Measurements from ENCODE around the gene RFESD. TPM values are rescaled to one million over a fixed set of nuclear protein-coding genes. Genes with fewer than 3 reads are reported as not detected.

The RFESD gene
- total and polyA plus RNA-seq, 2 donors (not counting 1 experiment from before 2014, with no cell fraction given): 1.5 to 1.9 TPM

GRCh38 chr5:95624368-95624767 is 22.2 kb upstream of the RFESD start:
- ChIA-PET CTCF (interaction anchor here (2.5 kb wide), 1 partner anchor 22 kb away, joined by 10 read pairs; the partner anchor contains the start of gene RFESD), POLR2A (interaction anchor here (0.7 kb wide), 1 partner anchor 8 kb away, joined by 3 read pairs; no protein-coding TSS in a partner anchor)
- Histone ChIP-seq H3K4me3 (ENCODE audit: control extremely low read depth in 1 of 5, extremely low read depth in 1 of 5, insufficient read depth in 1 of 5, low read depth in 2 of 5, low read length in 4 of 5) (no peak overlapping the region), H3K27ac (ENCODE audit: low read length in 2 of 2) (no peak overlapping the region), H3K4me1 (ENCODE audit: control insufficient read depth in 2 of 2, insufficient read depth in 2 of 2, low read length in 2 of 2) (peaks cover 23% of the 10 kb centered on the region in 2 donors), H2AFZ (ENCODE audit: insufficient read depth, low read depth, low read length, poor library complexity, severe bottlenecking) (no peak overlapping the region), H3K4me2 (replicated peaks; ENCODE audit: low read depth, low read length, poor library complexity, severe bottlenecking) (no peak overlapping the region), H3K79me2 (ENCODE audit: control insufficient read depth, insufficient read depth, low read length) (no peaks in the 10 kb centered on the region), H3K36me3 (replicated peaks in 1 of 2; ENCODE audit: control extremely low read depth in 1 of 2, control insufficient read depth in 1 of 2, extremely low read depth in 1 of 2, insufficient read depth in 2 of 2, low read length in 1 of 2) (no peaks in the 10 kb centered on the region), H3K9ac (ENCODE audit: low read length) (no peak overlapping the region), H4K20me1 (ENCODE audit: control insufficient read depth, insufficient read depth, low read length, poor library complexity, severe bottlenecking) (no peaks in the 10 kb centered on the region), H3K27me3 (replicated peaks in 1 of 4; ENCODE audit: control extremely low read depth in 1 of 4, control insufficient read depth in 3 of 4, insufficient read depth in 4 of 4, low read length in 3 of 4) (peaks cover 0 to 7% (median 0%) of the 10 kb centered on the region in 4 experiments), H3K9me3 (ENCODE audit: control extremely low read depth in 1 of 3, control insufficient read depth in 2 of 3, insufficient read depth in 1 of 3, low read length in 2 of 3) (no peaks in the 10 kb centered on the region)
- Mint-ChIP-seq H3K27ac (no peak overlapping the region), H3K4me1 (peaks cover 23% of the 10 kb centered on the region), H3K27me3 (no peaks in the 10 kb centered on the region), H3K9me3 (ENCODE audit: insufficient read depth) (no peaks in the 10 kb centered on the region), H3K4me3 (no peak overlapping the region)
- TF ChIP-seq EZH2 (IDR thresholded peaks at IDR 0.05; ENCODE audit: borderline replicate concordance, insufficient read depth, low read depth, low read length, poor library complexity, severe bottlenecking): no peak
- TF ChIP-seq, protein P1, sequence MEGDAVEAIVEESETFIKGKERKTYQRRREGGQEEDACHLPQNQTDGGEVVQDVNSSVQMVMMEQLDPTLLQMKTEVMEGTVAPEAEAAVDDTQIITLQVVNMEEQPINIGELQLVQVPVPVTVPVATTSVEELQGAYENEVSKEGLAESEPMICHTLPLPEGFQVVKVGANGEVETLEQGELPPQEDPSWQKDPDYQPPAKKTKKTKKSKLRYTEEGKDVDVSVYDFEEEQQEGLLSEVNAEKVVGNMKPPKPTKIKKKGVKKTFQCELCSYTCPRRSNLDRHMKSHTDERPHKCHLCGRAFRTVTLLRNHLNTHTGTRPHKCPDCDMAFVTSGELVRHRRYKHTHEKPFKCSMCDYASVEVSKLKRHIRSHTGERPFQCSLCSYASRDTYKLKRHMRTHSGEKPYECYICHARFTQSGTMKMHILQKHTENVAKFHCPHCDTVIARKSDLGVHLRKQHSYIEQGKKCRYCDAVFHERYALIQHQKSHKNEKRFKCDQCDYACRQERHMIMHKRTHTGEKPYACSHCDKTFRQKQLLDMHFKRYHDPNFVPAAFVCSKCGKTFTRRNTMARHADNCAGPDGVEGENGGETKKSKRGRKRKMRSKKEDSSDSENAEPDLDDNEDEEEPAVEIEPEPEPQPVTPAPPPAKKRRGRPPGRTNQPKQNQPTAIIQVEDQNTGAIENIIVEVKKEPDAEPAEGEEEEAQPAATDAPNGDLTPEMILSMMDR (IDR thresholded peaks at IDR 0.05): no peak
- DNase-seq (no peak), ATAC-seq (ENCODE audit: low read depth) (no peak)
- intact Hi-C loops (cut with micrococcal nuclease): no loop called here
- no CpG with 5 or more reads among the region's 2 CpGs for WGBS (ENCODE audit: insufficient coverage)

DNA sequence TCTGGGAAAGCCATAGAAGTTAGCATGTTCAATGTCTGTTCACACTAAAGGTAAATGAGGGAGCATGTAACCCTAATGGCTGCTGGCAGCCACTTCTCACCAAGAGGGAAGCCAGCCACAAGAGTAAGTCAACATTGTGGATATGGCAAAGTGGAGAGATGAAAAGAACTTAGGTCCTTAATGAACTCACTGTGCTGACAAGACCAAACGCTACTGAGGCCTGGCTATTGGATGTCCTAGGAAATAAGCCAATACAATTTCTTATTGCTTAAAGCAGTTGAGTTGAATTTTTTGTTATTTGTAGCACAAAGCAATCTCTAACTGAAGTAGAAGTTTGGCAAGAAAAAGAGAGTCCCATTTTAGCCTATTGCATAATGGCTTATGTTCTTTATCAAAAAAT is 19.9 kb upstream of the RFESD start:
- H4K20me1 ChIP-seq (ENCODE audit: control insufficient read depth, insufficient read depth, low read length, poor library complexity, severe bottlenecking): no peaks in the 10 kb centered on the region
- no peaks in the 10 kb centered on the region for H3K9me3 ChIP-seq (ENCODE audit: control extremely low read depth in 1 of 3, control insufficient read depth in 2 of 3, insufficient read depth in 1 of 3, low read length in 2 of 3)
- no peak overlapping the region for H3K4me3 ChIP-seq (ENCODE audit: control extremely low read depth in 1 of 5, extremely low read depth in 1 of 5, insufficient read depth in 1 of 5, low read depth in 2 of 5, low read length in 4 of 5)
- Mint-ChIP-seq H3K9me3 (ENCODE audit: insufficient read depth) (no peaks in the 10 kb centered on the region), H3K27me3 (no peaks in the 10 kb centered on the region), H3K27ac (no peak overlapping the region), H3K4me1 (peaks cover 13% of the 10 kb centered on the region), H3K4me3 (no peak overlapping the region)
- H3K27me3 ChIP-seq (replicated peaks in 1 of 4; ENCODE audit: control extremely low read depth in 1 of 4, control insufficient read depth in 3 of 4, insufficient read depth in 4 of 4, low read length in 3 of 4): no peaks in the 10 kb centered on the region
- no peaks in the 10 kb centered on the region for H3K36me3 ChIP-seq (replicated peaks in 1 of 2; ENCODE audit: control extremely low read depth in 1 of 2, control insufficient read depth in 1 of 2, extremely low read depth in 1 of 2, insufficient read depth in 2 of 2, low read length in 1 of 2)
- intact Hi-C loops (cut with micrococcal nuclease): no loop called here
- ChIA-PET POLR2A (no interaction called here), CTCF (no interaction called here)
- TF ChIP-seq, protein P1 (IDR thresholded peaks at IDR 0.05): no peak
- no peak for TF ChIP-seq EZH2 (IDR thresholded peaks at IDR 0.05; ENCODE audit: borderline replicate concordance, insufficient read depth, low read depth, low read length, poor library complexity, severe bottlenecking)
- ATAC-seq (ENCODE audit: low read depth): no peak
- peaks cover 9 to 14% of the 10 kb centered on the region in 2 donors for H3K4me1 ChIP-seq (ENCODE audit: control insufficient read depth in 2 of 2, insufficient read depth in 2 of 2, low read length in 2 of 2)
- DNase-seq: no peak
- WGBS (ENCODE audit: insufficient coverage): no CpG with 5 or more reads among the region's 1 CpG
- H3K9ac ChIP-seq (ENCODE audit: low read length): no peak overlapping the region
- H3K79me2 ChIP-seq (ENCODE audit: control insufficient read depth, insufficient read depth, low read length): no peaks in the 10 kb centered on the region
- no peak overlapping the region for H2AFZ ChIP-seq (ENCODE audit: insufficient read depth, low read depth, low read length, poor library complexity, severe bottlenecking)
- no peak overlapping the region for H3K27ac ChIP-seq (ENCODE audit: low read length in 2 of 2)
- H3K4me2 ChIP-seq (replicated peaks; ENCODE audit: low read depth, low read length, poor library complexity, severe bottlenecking): no peak overlapping the region
